Osteocyte (in vitro differentiated cells): Measurements from ENCODE around the gene MRFAP1L1. TPM values are rescaled to one million over a fixed set of nuclear protein-coding genes. Genes with fewer than 3 reads are reported as not detected.
"Not testable (repeated sequence)": the region's sequence is repeated elsewhere in the genome, so short reads cannot be mapped to it uniquely, and the experiment has no call there.

Experiments
- DNase-seq: peaks from one replicate; pipeline ENCODE4 v3.0.0; 2021; ENCODE audit warnings: mixed read lengths; ENCODE audit not compliant: unreplicated experiment; ENCODE audit errors: extremely low spot score
- H3K27ac Mint-ChIP-seq: one replicate; pipeline ENCODE4 v1.8.0; 2021; ENCODE audit warnings: mild to moderate bottlenecking, mixed read lengths; ENCODE audit not compliant: unreplicated experiment
- H3K27me3 Mint-ChIP-seq: one replicate; pipeline ENCODE4 v1.8.0; 2021; ENCODE audit warnings: mixed read lengths; ENCODE audit not compliant: unreplicated experiment
- H3K36me3 Mint-ChIP-seq: one replicate; pipeline ENCODE4 v1.8.0; 2021; ENCODE audit warnings: mixed read lengths; ENCODE audit not compliant: unreplicated experiment
- H3K4me1 Mint-ChIP-seq: one replicate; pipeline ENCODE4 v1.8.0; 2021; ENCODE audit warnings: mixed read lengths; ENCODE audit not compliant: unreplicated experiment
- H3K4me3 Mint-ChIP-seq: one replicate; pipeline ENCODE4 v1.8.0; 2021; ENCODE audit warnings: mild to moderate bottlenecking, moderate library complexity, mixed read lengths; ENCODE audit not compliant: unreplicated experiment
- H3K9me3 Mint-ChIP-seq: one replicate; pipeline ENCODE4 v1.8.0; 2021; ENCODE audit warnings: mixed read lengths; ENCODE audit not compliant: unreplicated experiment
- CTCF ChIP-seq: fragments of 200-600 bp; sonication (generic); IDR thresholded peaks from 2 replicates; pipeline ENCODE4 v1.5.0; 2021; ENCODE audit warnings: antibody characterized with exemption, mild to moderate bottlenecking, moderate library complexity
- long read RNA-seq: library from polyadenylated mRNA; unstranded; transcript quantifications from one replicate; pipeline ENCODE4 v2.0.0, GENCODE V29; 2021
- total RNA-seq: library from RNA; stranded (reverse); gene quantifications from 2 replicates; pipeline ENCODE4 v1.2.1, GENCODE V29; 2021

The MRFAP1L1 gene
- total RNA-seq: 58.6 and 58.8 TPM in 2 replicates
- long read RNA-seq, transcript MRFAP1L1-201 (2 exons, 1,593 nt): major isoform, 213 of 255 reads
- long read RNA-seq, transcript MRFAP1L1-202 (1 exons, 2,127 nt): minor isoform, 23 of 255 reads
- long read RNA-seq, partial matches to known transcripts: 0 of 255 reads
- long read RNA-seq, other reads (novel, unspliced or antisense): 19 of 255 reads

- no peak for TF ChIP-seq CTCF
- peak within 1 kb of the TSS; percentile 99 for H3K4me3 Mint-ChIP-seq
These were observed at the start of gene MRFAP1L1 for GRCh38 chr4:6709230-6710114. Gene MRFAP1L1 (minus strand): TSS chr4:6709865. CDS start chr4:6709629, 236 bp downstream.

GRCh38 chr4:6758728-6759127, 49.1 kb upstream of the MRFAP1L1 start:
- Mint-ChIP-seq H3K4me3 (no peak overlapping the region), H3K27me3 (no peaks in the 10 kb centered on the region), H3K4me1 (peaks cover 15% of the 10 kb centered on the region), H3K27ac (no peak overlapping the region), H3K9me3 (no peaks in the 10 kb centered on the region), H3K36me3 (no peaks in the 10 kb centered on the region)
- DNase-seq: no peak
- TF ChIP-seq CTCF: no peak

More at GRCh38 chr4:6709230-6710114, at the start of gene MRFAP1L1:
- peaks cover 20% of the 10 kb centered on the region for H3K36me3 Mint-ChIP-seq
- peaks cover 9% of the 10 kb centered on the region for H3K27me3 Mint-ChIP-seq
- peak within 1 kb of the TSS; percentile 97 for H3K27ac Mint-ChIP-seq
- peak; percentile 98 for DNase-seq
- peaks cover 45% of the 10 kb centered on the region for H3K4me1 Mint-ChIP-seq
- H3K9me3 Mint-ChIP-seq: no peaks in the 10 kb centered on the region

- H3K9me3 Mint-ChIP-seq, H3K4me1 Mint-ChIP-seq, DNase-seq, H3K27ac Mint-ChIP-seq, H3K36me3 Mint-ChIP-seq, H3K4me3 Mint-ChIP-seq, H3K27me3 Mint-ChIP-seq: not testable (repeated sequence)
These were observed 46.7 kb upstream of the MRFAP1L1 start for GRCh38 chr4:6756345-6756744.

- DNase-seq: no peak
- no peaks in the 10 kb centered on the region for H3K9me3 Mint-ChIP-seq
- TF ChIP-seq CTCF: no peak
- no peaks in the 10 kb centered on the region for H3K36me3 Mint-ChIP-seq
- no peaks in the 10 kb centered on the region for H3K27me3 Mint-ChIP-seq
- H3K4me3 Mint-ChIP-seq: no peak overlapping the region
- no peaks in the 10 kb centered on the region for H3K4me1 Mint-ChIP-seq
- no peak overlapping the region for H3K27ac Mint-ChIP-seq
These were observed 45.6 kb upstream of the MRFAP1L1 start for GRCh38 chr4:6755088-6755753.

- DNase-seq: no peak
- Mint-ChIP-seq H3K36me3 (no peaks in the 10 kb centered on the region), H3K9me3 (no peaks in the 10 kb centered on the region), H3K4me1 (peaks cover 3% of the 10 kb centered on the region), H3K4me3 (no peak overlapping the region), H3K27ac (no peak overlapping the region), H3K27me3 (no peaks in the 10 kb centered on the region)
- no peak for TF ChIP-seq CTCF
These were observed 44.9 kb upstream of the MRFAP1L1 start for GRCh38 chr4:6754481-6755087.
